Fibroblast of lung (primary cell): Measurements from ENCODE around the gene KLK13. TPM values are rescaled to one million over a fixed set of nuclear protein-coding genes. Genes with fewer than 3 reads are reported as not detected.

Experiments used
- DNase-seq, 2 donors: peaks; one replicate each; pipeline versions ENCODE4 v3.0.0 to v3.0.0-alpha.2; 2010; ENCODE audit warnings: low read depth in 2 of 2
- H2AFZ ChIP-seq: 2 replicates; pipeline ENCODE4 v1.5.1; 2012; ENCODE audit warnings: low read length, control low read depth, inconsistent platforms
- H3K27ac ChIP-seq: 2 replicates; pipeline ENCODE4 v1.5.1; 2011; ENCODE audit warnings: low read length, control low read depth; ENCODE audit not compliant: insufficient read depth
- H3K27me3 ChIP-seq: 2 replicates; pipeline ENCODE4 v1.5.1; 2011; ENCODE audit warnings: mild to moderate bottlenecking, low read length; ENCODE audit not compliant: control insufficient read depth, insufficient read depth
- H3K36me3 ChIP-seq: 2 replicates; pipeline ENCODE4 v1.5.1; 2011; ENCODE audit warnings: low read length; ENCODE audit not compliant: control insufficient read depth, insufficient read depth
- H3K4me1 ChIP-seq: 2 replicates; pipeline ENCODE4 v1.5.1; 2011; ENCODE audit warnings: low read length; ENCODE audit not compliant: control insufficient read depth, insufficient read depth; ENCODE audit errors: extremely low read depth
- H3K4me2 ChIP-seq: 2 replicates; pipeline ENCODE4 v1.5.1; 2011; ENCODE audit warnings: low read length, control low read depth; ENCODE audit not compliant: insufficient read depth; ENCODE audit errors: extremely low read depth
- H3K4me3 ChIP-seq, 4 experiments: fragments of 200-600 bp in 1 of 4; sonication (generic) in 1 of 4; replicated peaks in 1 of 4; 2 replicates each; pipeline ENCODE4 v1.5.1; 2011 to 2016; ENCODE audit warnings: low read length in 4 of 4, low read depth in 3 of 4, mild to moderate bottlenecking in 3 of 4, control low read depth in 2 of 4, inconsistent platforms in 1 of 4, mixed read lengths in 1 of 4; ENCODE audit not compliant: insufficient read depth in 1 of 4; ENCODE audit errors: control extremely low read depth in 1 of 4
- H3K79me2 ChIP-seq: 2 replicates; pipeline ENCODE4 v1.5.1; 2012; ENCODE audit warnings: mild to moderate bottlenecking, low read length, inconsistent platforms; ENCODE audit not compliant: control insufficient read depth, insufficient read depth
- H3K9ac ChIP-seq: 2 replicates; pipeline ENCODE4 v1.5.1; 2011; ENCODE audit warnings: mild to moderate bottlenecking, low read length, control low read depth; ENCODE audit not compliant: insufficient read depth
- H3K9me3 ChIP-seq: 2 replicates; pipeline ENCODE4 v1.5.1; 2012; ENCODE audit warnings: low read depth, low read length; ENCODE audit not compliant: control insufficient read depth, insufficient read depth
- H4K20me1 ChIP-seq: 2 replicates; pipeline ENCODE4 v1.5.1; 2011; ENCODE audit warnings: low read length; ENCODE audit not compliant: control insufficient read depth, insufficient read depth; ENCODE audit errors: extremely low read depth
- EZH2 ChIP-seq: IDR thresholded peaks from 2 replicates; pipeline ENCODE4 v1.5.1; 2012; ENCODE audit warnings: low read length, control low read depth, mild to moderate bottlenecking; ENCODE audit errors: missing control alignments
- polyA plus RNA-seq, 2 donors: library from polyadenylated mRNA; depleted of rRNA in 1 of 2; stranded (reverse) in 1 of 2; unstranded in 1 of 2; fragments of >200 nt; gene quantifications; 2 replicates each; pipeline ENCODE4 v1.2.1, GENCODE V29; 2011 to 2012; ENCODE audit warnings: missing spikeins in 1 of 2
- total RNA-seq: library from RNA; depleted of rRNA; stranded (reverse); fragments of >200 nt; gene quantifications from 2 replicates; pipeline ENCODE4 v1.2.1, GENCODE V29; 2014
- TF ChIP-seq, protein P1 (sequence below), 2 donors: IDR thresholded peaks in 1 of 2; conservative IDR thresholded peaks in 1 of 2; 1 replicate in 1 of 2; 2 replicates in 1 of 2; pipeline ENCODE4 v1.5.1; 2011 to 2012; ENCODE audit warnings: low read length in 2 of 2, control low read depth in 1 of 2, inconsistent platforms in 1 of 2, low read depth in 1 of 2, mild to moderate bottlenecking in 1 of 2

The KLK13 gene
- total and polyA plus RNA-seq, 2 donors (not counting 1 experiment from before 2014, with no cell fraction given) = not detected

DNA sequence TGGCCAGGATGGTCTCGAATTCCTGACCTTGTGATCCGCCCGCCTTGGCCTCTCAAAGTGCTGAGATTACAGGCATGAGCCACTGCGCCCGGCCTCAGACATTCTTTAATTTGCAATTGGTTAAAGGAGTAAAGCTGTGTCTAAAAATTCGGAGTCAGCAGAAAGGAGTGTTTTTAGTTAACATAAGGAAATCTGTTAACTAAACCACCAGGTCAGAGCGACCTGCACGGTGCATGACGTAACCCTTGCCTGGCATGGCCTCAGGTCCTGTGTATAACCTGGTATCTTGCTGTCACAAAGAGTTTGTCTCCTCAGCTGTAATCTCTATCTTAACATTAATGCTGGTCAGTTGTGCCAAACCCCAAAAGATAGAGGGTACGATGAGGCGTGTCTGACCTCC lies 20.6 kb downstream of the KLK13 start:
- no peak for DNase-seq
- Histone ChIP-seq H2AFZ (no peak overlapping the region), H3K9ac (no peak overlapping the region), H3K27ac (no peak overlapping the region), H4K20me1 (no peaks in the 10 kb centered on the region), H3K27me3 (no peaks in the 10 kb centered on the region), H3K4me1 (no peaks in the 10 kb centered on the region), H3K9me3 (no peaks in the 10 kb centered on the region), H3K4me3 (no peak overlapping the region), H3K4me2 (no peak overlapping the region), H3K36me3 (no peaks in the 10 kb centered on the region), H3K79me2 (no peaks in the 10 kb centered on the region)
- TF ChIP-seq, protein P1, sequence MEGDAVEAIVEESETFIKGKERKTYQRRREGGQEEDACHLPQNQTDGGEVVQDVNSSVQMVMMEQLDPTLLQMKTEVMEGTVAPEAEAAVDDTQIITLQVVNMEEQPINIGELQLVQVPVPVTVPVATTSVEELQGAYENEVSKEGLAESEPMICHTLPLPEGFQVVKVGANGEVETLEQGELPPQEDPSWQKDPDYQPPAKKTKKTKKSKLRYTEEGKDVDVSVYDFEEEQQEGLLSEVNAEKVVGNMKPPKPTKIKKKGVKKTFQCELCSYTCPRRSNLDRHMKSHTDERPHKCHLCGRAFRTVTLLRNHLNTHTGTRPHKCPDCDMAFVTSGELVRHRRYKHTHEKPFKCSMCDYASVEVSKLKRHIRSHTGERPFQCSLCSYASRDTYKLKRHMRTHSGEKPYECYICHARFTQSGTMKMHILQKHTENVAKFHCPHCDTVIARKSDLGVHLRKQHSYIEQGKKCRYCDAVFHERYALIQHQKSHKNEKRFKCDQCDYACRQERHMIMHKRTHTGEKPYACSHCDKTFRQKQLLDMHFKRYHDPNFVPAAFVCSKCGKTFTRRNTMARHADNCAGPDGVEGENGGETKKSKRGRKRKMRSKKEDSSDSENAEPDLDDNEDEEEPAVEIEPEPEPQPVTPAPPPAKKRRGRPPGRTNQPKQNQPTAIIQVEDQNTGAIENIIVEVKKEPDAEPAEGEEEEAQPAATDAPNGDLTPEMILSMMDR (conservative IDR thresholded peaks at IDR 0.05 in 1 of 2, IDR thresholded peaks at IDR 0.05 in 1 of 2; ENCODE audit: low read depth in 1 of 2, low read length in 2 of 2) = no peak
- no peak for TF ChIP-seq EZH2

DNA sequence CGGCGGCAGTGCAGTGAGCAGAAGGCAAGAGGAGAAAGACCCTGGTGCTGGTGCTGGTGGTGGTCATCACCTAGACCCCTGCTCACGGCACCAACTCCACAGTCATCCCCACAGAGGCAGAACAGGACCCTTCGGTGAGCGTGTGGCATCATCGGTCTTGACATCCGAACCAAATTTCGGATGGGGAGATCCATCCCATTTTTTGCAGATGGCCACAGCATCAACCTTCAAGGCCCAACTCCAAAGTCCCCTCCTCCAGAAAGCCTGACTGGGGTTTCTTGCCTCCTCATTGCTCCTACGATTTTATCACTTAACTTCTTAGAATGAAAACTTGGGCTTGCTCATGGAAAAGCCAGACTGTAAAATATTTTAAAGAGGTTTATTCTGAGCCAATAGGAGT lies 21.4 kb downstream of the KLK13 start:
- H3K4me2 ChIP-seq = no peak overlapping the region
- H3K36me3 ChIP-seq = no peaks in the 10 kb centered on the region
- H3K4me1 ChIP-seq = no peaks in the 10 kb centered on the region
- no peak for DNase-seq
- no peak overlapping the region for H3K4me3 ChIP-seq
- no peak overlapping the region for H2AFZ ChIP-seq
- no peaks in the 10 kb centered on the region for H3K79me2 ChIP-seq
- no peaks in the 10 kb centered on the region for H3K9me3 ChIP-seq
- no peak overlapping the region for H3K9ac ChIP-seq
- no peak for TF ChIP-seq EZH2
- TF ChIP-seq, protein P1 (conservative IDR thresholded peaks at IDR 0.05 in 1 of 2, IDR thresholded peaks at IDR 0.05 in 1 of 2; ENCODE audit: low read depth in 1 of 2, low read length in 2 of 2) = no peak
- no peaks in the 10 kb centered on the region for H4K20me1 ChIP-seq
- no peak overlapping the region for H3K27ac ChIP-seq
- no peaks in the 10 kb centered on the region for H3K27me3 ChIP-seq

DNA sequence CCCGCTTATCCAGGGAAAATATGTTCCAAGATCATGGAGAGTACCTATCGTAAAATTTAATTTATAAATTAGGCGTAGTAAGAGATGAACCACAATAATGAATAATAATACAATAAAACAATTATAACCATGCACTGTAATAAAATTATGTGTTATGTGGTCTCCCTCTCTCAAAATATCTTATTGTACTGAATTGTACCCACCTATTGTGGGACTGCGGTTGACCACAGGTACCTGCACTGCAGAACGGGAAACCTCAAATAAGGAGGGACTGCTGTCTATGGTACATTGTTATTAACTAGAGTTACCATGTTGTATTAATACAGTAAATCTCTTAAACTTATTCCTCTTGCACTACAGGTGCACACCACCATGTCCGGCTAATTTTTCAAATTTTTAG lies 24.7 kb downstream of the KLK13 start:
- H3K4me2 ChIP-seq = no peak overlapping the region
- H3K36me3 ChIP-seq = no peaks in the 10 kb centered on the region
- no peaks in the 10 kb centered on the region for H3K4me1 ChIP-seq
- TF ChIP-seq EZH2 = no peak
- TF ChIP-seq, protein P1 (conservative IDR thresholded peaks at IDR 0.05 in 1 of 2, IDR thresholded peaks at IDR 0.05 in 1 of 2; ENCODE audit: low read depth in 1 of 2, low read length in 2 of 2) = no peak
- DNase-seq = no peak
- no peaks in the 10 kb centered on the region for H3K9me3 ChIP-seq
- H3K79me2 ChIP-seq = no peaks in the 10 kb centered on the region
- H3K9ac ChIP-seq = no peak overlapping the region
- no peak overlapping the region for H3K27ac ChIP-seq
- H3K4me3 ChIP-seq = no peak overlapping the region
- no peak overlapping the region for H2AFZ ChIP-seq
- H3K27me3 ChIP-seq = no peaks in the 10 kb centered on the region
- H4K20me1 ChIP-seq = no peaks in the 10 kb centered on the region
